ENCODE data around the gene BAHCC1. TPM values are rescaled to one million over a fixed set of nuclear protein-coding genes. Genes with fewer than 3 reads are reported as not detected.

Gene BAHCC1
- total RNA-seq, 1 donor = 11.2 TPM

GRCh38 chr17:81491761-81492160, 96.5 kb downstream of the BAHCC1 start:
- no peaks in the 10 kb centered on the region for H3K9me3 ChIP-seq (ENCODE audit: low read depth, low read length)
- no peaks in the 10 kb centered on the region for H4K20me1 ChIP-seq (ENCODE audit: insufficient read depth, low read length)
- peaks cover 17% of the 10 kb centered on the region for H3K27me3 ChIP-seq (ENCODE audit: insufficient read depth, low read length)
- H3K27ac ChIP-seq (ENCODE audit: low read depth, low read length) = no peak overlapping the region
- H3K79me2 ChIP-seq (ENCODE audit: insufficient read depth, low read length) = no peaks in the 10 kb centered on the region
- no peak overlapping the region for H3K4me3 ChIP-seq (ENCODE audit: insufficient read depth, low read length)
- H2AFZ ChIP-seq (ENCODE audit: low read length) = no peak overlapping the region
- peaks cover 10% of the 10 kb centered on the region for H3K4me1 ChIP-seq (ENCODE audit: insufficient read depth, low read length)
- no peaks in the 10 kb centered on the region for H3K36me3 ChIP-seq (ENCODE audit: insufficient read depth, low read length)
- DNase-seq (ENCODE audit: insufficient read length, low spot score, missing footprints) = no peak
- no peak overlapping the region for H3K4me2 ChIP-seq (ENCODE audit: insufficient read depth, low read length)
- no peak for TF ChIP-seq CTCF (IDR thresholded peaks at IDR 0.05; ENCODE audit: extremely low read depth, low read depth, low read length)

DNA sequence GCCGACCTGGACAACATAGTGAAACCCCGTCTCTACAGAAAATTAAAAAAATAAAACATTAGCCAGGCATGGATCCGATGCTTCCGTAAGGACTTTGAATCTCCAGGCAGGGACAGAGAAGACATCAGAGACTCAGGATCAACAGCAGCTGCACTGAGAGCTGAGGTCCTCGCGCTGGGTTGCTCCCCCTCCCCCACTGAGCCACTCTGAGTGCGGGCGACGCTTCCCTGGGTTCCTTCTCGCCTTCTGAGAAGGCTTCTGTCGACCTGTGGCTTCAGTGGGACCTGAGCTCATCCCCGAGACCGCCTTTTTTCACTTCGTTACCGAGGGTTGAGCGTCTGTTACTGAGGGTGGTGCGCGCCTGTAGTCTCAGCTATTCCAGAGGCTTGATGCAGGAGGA, 96.9 kb downstream of the BAHCC1 start:
- TF ChIP-seq CTCF (IDR thresholded peaks at IDR 0.05; ENCODE audit: extremely low read depth, low read depth, low read length) = no peak
- Histone ChIP-seq H3K79me2 (ENCODE audit: insufficient read depth, low read length) (no peaks in the 10 kb centered on the region), H3K9me3 (ENCODE audit: low read depth, low read length) (no peaks in the 10 kb centered on the region), H4K20me1 (ENCODE audit: insufficient read depth, low read length) (no peaks in the 10 kb centered on the region), H3K4me2 (ENCODE audit: insufficient read depth, low read length) (no peak overlapping the region), H2AFZ (ENCODE audit: low read length) (no peak overlapping the region), H3K27me3 (ENCODE audit: insufficient read depth, low read length) (peaks cover 17% of the 10 kb centered on the region), H3K27ac (ENCODE audit: low read depth, low read length) (no peak overlapping the region), H3K4me1 (ENCODE audit: insufficient read depth, low read length) (peaks cover 10% of the 10 kb centered on the region), H3K36me3 (ENCODE audit: insufficient read depth, low read length) (no peaks in the 10 kb centered on the region), H3K4me3 (ENCODE audit: insufficient read depth, low read length) (no peak overlapping the region)
- no peak for DNase-seq (ENCODE audit: insufficient read length, low spot score, missing footprints)

DNA sequence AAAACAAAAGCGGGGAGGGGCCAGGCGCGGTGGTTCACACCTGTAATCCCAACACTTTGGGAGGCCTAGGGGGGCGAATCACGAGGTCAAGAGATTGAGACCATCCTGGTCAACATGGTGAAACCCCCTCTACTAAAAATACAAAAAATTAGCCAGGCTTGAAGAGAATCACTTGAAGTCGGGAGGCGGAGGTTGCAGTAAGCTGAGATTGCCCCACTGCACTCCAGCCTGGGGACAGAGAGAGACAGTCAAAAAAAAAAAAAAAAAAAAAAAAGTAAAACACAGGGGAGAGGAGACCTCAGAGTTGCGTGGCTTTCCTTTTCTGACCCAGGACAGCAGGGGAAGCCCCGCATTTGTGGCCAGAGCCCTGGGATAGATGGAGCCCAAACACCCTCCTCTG, 97.4 kb downstream of the BAHCC1 start:
- H3K4me3 ChIP-seq (ENCODE audit: insufficient read depth, low read length) = no peak overlapping the region
- no peak overlapping the region for H3K27ac ChIP-seq (ENCODE audit: low read depth, low read length)
- H3K79me2 ChIP-seq (ENCODE audit: insufficient read depth, low read length) = no peaks in the 10 kb centered on the region
- H3K9me3 ChIP-seq (ENCODE audit: low read depth, low read length) = no peaks in the 10 kb centered on the region
- no peaks in the 10 kb centered on the region for H4K20me1 ChIP-seq (ENCODE audit: insufficient read depth, low read length)
- no peak overlapping the region for H2AFZ ChIP-seq (ENCODE audit: low read length)
- peaks cover 5% of the 10 kb centered on the region for H3K4me1 ChIP-seq (ENCODE audit: insufficient read depth, low read length)
- peaks cover 17% of the 10 kb centered on the region for H3K27me3 ChIP-seq (ENCODE audit: insufficient read depth, low read length)
- H3K36me3 ChIP-seq (ENCODE audit: insufficient read depth, low read length) = no peaks in the 10 kb centered on the region
- TF ChIP-seq CTCF (IDR thresholded peaks at IDR 0.05; ENCODE audit: extremely low read depth, low read depth, low read length) = no peak
- DNase-seq (ENCODE audit: insufficient read length, low spot score, missing footprints) = no peak
- H3K4me2 ChIP-seq (ENCODE audit: insufficient read depth, low read length) = no peak overlapping the region

DNA sequence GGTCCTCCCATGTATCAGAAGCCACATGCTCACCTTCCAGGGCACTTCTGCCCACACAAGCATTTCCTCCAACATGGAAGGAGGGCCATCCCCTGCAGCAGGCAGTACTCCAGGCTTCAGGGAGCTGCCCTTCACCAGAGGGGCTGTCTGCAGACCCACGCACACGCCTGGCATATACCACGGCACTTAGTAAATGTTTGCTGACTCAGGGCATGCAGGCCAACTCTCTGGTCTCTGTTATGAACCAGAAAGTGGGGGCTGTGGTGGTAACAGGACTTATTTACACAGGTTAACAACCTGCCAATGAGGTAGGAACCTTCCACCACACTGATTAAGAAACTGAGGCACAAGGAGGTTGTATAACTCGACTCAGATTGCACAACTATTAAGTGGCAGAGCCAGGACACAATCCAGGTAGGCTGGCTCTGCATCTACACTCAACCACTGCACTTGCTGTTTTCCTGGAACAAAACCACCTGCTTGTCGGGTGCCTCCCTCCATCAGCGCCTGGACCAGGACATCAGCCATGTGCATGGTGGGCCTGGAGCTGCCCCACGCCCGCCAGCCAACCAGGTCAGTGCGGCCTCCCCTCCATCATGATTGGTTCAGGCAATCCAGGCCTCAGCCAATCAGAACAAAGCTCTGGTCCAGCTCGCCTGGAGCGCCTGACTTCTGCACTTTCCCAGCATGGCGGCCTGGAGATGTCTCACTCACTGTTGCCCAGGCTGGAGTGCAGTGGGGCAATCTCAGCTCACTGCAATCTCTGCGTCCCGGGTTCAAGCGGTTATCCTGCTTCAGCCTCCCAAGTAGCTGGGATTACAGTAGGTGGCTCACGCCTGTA, 98.2 kb downstream of the BAHCC1 start:
- H3K79me2 ChIP-seq (ENCODE audit: insufficient read depth, low read length) = no peaks in the 10 kb centered on the region
- H3K27ac ChIP-seq (ENCODE audit: low read depth, low read length) = no peak overlapping the region
- TF ChIP-seq CTCF (IDR thresholded peaks at IDR 0.05; ENCODE audit: extremely low read depth, low read depth, low read length) = no peak
- no peak overlapping the region for H3K4me2 ChIP-seq (ENCODE audit: insufficient read depth, low read length)
- DNase-seq (ENCODE audit: insufficient read length, low spot score, missing footprints) = peak; percentile 82
- no peaks in the 10 kb centered on the region for H3K36me3 ChIP-seq (ENCODE audit: insufficient read depth, low read length)
- peaks cover 19% of the 10 kb centered on the region for H3K27me3 ChIP-seq (ENCODE audit: insufficient read depth, low read length)
- H2AFZ ChIP-seq (ENCODE audit: low read length) = no peak overlapping the region
- no peaks in the 10 kb centered on the region for H3K9me3 ChIP-seq (ENCODE audit: low read depth, low read length)
- H3K4me1 ChIP-seq (ENCODE audit: insufficient read depth, low read length) = peaks cover 3% of the 10 kb centered on the region
- H4K20me1 ChIP-seq (ENCODE audit: insufficient read depth, low read length) = no peaks in the 10 kb centered on the region
- no peak overlapping the region for H3K4me3 ChIP-seq (ENCODE audit: insufficient read depth, low read length)

All from osteoblast (primary cell).